ENCODE measurements around the gene USP34.

USP34 gene

GRCh38 chr2:61371027-61371426, 99.9 kb downstream of the USP34 start:
- ATAC-seq = peak; percentile 63

DNA sequence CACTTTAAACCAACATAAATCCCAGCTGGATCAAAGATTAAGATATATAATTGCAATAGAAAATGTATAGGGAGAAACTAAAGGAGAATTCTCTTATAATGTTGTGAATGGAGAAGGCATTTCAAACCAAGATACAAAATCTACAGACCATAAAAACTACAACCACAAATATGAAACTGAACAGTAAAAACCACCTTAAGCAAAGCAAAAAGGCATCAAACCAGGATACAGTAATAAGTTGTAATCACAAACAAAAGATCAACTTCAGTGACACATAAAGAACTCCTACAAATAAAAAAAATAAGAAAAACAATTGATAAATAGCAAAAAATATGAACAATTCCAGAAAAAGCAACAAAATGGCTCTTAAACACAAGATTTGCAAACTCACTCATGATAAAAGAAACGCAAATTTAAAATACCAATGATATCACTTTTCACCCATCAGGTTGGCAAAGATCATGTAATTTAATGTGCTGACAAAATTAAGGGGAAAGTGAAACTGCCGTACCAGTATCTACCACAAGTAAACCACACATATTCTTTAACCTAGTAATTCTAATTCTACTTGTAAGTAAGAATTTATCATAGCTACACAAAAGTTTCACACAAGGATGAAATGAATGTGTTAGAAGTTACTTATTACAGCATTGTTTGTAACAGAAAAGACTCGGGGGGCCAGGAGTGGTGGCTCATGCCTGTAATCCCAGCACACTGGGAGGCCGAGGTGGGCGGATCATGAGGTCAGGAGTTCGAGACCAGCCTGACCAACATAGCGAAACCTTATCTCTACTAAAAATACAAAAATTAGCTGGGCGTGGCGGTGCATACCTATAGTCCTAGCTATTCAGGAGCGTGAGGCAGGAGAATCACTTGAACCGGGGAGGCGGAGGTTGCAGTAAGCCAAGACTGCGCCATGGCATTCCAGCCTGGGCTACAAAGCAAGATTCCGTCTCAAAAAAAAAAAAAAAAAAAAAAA, 101.9 kb downstream of the USP34 start:
- ATAC-seq = peak; percentile 78 to 81

DNA sequence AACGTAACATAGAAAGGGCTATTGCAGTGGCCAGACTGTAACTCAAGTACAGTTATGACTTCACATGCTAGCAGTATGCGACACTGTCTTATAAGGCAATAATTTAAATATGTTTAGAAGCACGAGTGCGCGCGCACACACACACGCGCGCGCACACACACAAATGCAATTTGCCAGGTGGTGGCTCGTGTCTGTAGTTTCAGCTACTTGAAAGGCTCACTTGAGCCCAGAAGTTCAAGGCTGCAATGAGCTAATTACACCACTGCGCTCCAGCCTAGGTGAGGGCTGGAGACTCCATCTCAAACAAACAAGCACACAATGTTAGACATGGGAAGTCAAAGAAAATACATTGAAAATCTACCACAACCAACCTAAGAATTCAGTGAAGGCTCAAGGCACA, 103.7 kb downstream of the USP34 start:
- no peak for ATAC-seq

DNA sequence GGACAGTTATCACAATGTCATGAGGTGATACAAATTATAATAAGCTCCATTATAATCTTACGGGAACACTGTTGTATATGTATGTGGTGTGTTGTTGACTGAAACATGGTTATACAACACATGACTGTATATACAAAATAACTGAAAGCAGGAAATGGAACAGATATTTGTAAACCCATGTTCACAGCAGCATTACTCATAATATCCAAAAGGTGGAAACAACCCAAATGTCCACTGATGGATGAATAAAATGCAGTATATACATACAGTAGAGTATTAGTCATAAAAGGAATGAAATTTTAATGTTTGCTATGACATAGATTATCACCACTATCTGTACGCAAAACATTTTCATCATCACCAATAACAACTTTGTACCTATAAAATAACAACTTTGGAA, 107.3 kb downstream of the USP34 start:
- peak in 1 of 2 donors; percentile 27 for ATAC-seq

DNA sequence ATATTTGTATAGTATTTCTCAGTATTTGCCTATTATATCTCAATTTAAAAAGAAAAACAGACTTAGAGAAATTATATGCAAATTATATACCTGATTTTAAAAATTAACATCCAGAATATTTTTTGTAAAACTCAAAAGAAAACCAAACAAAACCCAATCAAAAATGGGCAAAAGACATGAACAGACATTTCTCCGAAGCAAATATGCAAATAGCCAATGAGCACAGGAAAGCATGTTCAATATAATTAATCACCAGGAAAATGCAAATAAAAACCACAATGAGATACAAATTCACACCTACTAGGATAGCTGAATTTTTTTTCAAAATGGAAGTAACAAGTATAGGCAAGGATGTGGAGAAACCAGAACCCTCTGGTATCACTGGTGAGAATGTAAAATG, 108.0 kb downstream of the USP34 start:
- ATAC-seq = no peak

DNA sequence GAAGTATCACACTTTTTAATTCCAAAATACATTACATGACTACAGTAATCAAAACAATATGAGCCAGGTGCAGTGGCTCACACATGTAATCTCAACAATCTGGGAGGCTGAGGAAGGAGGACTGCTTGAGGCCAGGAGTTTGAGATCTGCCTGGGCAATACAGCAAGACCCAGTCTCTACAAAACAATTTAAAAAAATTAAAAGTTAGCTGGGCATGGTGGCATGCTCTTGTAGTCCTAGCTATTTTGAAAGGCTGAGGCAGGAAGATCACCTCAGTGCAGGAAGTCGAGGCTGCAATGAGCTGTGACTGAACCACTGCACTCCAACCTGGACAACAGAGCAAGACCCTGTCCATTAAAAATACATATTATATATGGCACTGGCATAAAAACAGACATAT, 109.8 kb downstream of the USP34 start:
- ATAC-seq = no peak

DNA sequence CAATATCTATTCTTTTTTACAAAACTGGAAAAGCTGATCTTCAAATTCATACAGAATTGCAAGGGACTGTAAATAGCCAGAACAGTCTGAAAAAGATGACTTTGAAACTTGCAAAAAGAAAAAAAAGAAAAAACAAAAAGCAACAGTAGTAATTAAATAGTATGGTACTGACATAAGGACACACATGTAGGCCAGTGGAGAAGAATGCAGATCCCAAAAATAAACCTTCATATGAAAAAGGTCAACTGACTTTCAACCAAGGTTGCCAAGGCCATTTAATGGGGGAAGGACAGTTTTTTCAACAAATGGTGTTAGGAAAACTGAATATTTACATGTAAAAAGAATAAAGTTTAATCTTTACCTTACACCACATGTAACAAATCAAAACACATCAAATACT, 111.8 kb downstream of the USP34 start:
- ATAC-seq = no peak

DNA sequence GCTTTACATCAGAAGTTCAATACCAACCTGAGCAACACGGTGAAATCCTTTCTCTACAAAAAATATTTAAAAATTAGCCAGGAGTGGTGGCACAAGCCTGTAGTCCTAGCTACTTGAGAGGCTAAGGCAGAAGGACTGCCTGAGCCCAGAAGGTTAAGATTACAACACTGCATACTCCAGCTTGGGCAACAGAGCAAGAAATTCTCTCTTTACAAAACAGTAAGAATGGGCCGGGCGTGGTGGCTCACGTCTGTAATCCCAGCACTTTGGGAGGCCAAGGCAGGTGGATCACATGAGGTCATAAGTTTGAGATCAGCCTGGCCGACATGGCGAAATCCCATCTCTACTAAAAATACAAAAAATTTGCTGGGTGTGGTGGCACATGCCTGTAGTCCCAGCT, 113.2 kb downstream of the USP34 start:
- no peak for ATAC-seq

- no peak for ATAC-seq
These were observed 113.9 kb downstream of the USP34 start for GRCh38 chr2:61356958-61357350.

DNA sequence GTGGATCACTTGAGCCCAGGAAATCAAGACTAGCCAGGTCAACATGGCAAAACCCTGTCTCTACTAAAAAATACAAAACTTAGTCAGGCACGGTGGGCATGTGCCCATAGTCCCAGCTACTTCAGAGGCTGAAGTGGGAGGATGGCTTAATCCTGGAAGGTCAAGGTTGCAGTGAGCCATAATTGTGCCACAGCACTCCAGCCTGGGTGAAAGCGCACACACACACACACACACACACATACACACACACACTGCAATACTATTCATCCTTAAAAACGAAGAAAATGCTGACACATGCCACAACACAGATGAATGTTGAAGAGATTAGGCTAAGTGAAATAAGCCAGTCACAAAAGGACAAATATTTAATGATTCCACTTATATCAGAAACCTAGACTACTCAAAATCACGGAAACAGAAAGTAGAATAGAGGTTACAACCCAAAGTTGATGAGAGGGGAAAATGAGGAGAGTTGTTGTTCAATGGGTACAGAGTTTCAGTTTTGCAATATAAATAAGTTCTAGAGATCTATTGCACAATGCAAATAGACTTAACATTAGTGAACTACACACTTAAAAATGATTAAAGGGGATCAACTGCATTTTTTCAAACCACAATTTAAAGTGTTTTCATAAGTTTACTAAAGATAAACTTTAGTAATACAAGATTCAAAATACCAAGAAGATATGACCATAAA, 114.5 kb downstream of the USP34 start:
- ATAC-seq = peak; percentile 53 to 64

DNA sequence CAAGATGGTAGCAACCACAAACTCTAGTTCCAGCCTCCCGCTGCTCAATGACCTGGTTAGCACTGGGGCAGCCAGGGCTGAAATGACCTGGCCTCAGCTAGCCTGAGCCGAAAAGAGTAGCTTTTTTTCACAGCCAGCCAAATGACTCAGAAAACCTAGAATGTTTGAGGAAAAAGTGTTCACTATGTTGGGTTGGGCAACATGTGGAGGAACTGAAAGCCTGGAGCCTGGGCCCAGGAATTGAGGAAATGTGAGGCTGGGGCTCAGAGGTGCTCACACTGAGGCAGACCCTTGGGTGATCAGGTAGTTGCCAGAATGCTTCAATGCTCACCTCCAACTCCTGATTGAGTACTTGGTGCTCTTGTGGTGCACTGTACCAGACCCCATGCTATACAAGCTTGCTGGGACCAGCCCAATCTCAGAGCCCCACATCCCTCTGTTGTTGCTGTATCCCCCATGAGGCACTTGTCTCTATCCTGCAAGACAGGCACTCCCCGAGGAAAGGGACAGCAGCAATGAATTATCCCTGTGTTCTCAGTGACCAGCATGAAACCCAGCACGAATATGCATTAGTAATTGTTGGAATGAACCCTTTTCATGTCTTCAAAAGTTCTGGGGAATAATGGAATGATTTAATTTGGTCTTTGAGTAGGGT, 116.2 kb downstream of the USP34 start:
- no peak for ATAC-seq

DNA sequence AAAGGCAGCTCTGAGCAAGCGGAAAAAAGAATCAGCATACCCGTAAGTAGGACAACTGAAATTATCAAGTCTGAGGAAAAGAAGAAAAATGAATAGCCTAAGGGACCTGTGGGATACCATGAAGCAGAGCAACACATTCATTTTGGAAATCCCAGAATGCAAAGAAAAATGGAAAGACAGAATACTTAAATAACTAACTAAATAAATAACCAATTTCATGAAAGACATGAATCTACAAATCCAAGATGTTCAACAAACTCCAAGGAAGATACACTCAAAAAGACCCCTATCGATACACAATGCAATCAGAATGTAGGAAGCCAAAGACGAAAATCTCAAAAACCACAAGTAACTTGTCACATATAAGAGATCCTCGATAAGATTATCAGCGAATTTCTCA, 117.0 kb downstream of the USP34 start:
- no peak for ATAC-seq

DNA sequence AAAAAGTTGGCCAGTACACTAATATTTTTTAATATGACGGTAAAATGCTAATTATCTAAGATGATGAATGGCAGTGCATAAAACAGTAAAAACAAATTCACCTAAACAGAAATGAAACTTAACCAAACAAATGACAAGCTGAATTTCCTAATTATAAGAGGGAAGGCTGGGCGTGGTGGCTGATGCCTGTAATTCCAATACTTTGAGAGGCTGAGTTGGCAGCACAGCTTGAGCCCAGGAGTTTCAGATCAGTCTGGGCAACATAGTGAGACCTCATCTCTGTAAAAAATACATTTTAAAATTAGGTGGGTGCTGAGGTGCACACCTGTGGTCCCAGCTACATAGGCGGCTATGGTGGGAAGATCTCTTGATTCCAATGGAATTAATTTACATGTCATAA, 120.1 kb downstream of the USP34 start:
- ATAC-seq = no peak

GRCh38 chr2:61343141-61343540, 127.7 kb downstream of the USP34 start:
- ATAC-seq = no peak

GRCh38 chr2:61340242-61340641, 130.6 kb downstream of the USP34 start:
- ATAC-seq = no peak

GRCh38 chr2:61338447-61338846, 132.4 kb downstream of the USP34 start:
- no peak for ATAC-seq

GRCh38 chr2:61335187-61335586, 135.7 kb downstream of the USP34 start:
- no peak for ATAC-seq

DNA sequence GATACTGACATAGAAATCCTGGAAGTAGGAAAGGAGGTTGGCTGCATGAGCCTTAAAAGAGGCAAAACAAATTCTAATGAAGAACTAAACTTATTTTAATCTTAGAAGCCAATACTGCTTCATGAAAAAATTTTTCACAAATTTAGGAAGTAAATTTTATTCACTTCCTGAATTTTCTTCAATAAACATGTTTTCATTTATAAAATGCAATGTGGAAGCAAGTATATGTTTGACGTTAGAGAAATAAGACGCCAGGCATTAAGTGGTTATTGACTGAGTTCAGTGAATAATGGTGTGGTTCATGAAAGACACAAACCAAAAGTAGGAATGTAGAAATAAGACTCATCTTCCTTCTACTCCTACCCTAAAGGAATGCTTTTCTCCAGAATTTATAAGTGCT, 136.4 kb downstream of the USP34 start:
- ATAC-seq = no peak

- peak; percentile 85 to 91 for ATAC-seq
These were observed 142.1 kb downstream of the USP34 start for GRCh38 chr2:61328707-61329251.

DNA sequence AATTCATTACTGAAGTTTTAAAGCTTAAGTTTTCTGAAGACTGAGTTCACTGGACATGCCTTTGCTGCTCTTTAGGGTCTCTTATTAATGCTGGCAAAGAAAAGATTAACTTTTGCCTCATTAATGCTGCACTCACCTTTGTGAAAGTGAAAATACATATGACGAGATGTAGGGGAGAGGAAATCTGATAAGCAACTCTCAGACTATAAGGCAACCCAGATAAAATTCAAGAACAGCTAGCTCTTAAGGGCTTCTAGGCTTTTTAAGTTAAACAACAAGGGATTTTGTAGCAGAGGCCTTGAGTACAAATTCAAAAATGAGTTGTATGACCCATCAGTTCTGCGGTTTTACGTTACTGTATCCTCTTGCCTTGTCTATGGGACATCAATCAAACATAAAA, 143.7 kb downstream of the USP34 start:
- peak; percentile 55 to 64 for ATAC-seq

- no peak for ATAC-seq
These were observed 144.5 kb downstream of the USP34 start for GRCh38 chr2:61326423-61326822.

- no peak for ATAC-seq
These were observed 150.7 kb downstream of the USP34 start for GRCh38 chr2:61320181-61320580.

GRCh38 chr2:61318553-61318952, 152.3 kb downstream of the USP34 start:
- no peak for ATAC-seq

Data from activated CD4-positive, CD25-positive, alpha-beta regulatory T cell treated with anti-CD3 and anti-CD28 coated beads, Interleukin-2, amount 50 U/mL, for 24 hours (primary cell).